Fibroblast of lung (primary cell): ENCODE results near the gene ITPRIPL2. TPM values are rescaled to one million over a fixed set of nuclear protein-coding genes. Genes with fewer than 3 reads are reported as not detected.

Experiments
- DNase-seq, 2 donors: peaks; one replicate each; pipeline versions ENCODE4 v3.0.0 to v3.0.0-alpha.2; 2010; ENCODE audit warnings: low read depth in 2 of 2
- H2AFZ ChIP-seq: 2 replicates; pipeline ENCODE4 v1.5.1; 2012; ENCODE audit warnings: low read length, control low read depth, inconsistent platforms
- H3K27ac ChIP-seq: 2 replicates; pipeline ENCODE4 v1.5.1; 2011; ENCODE audit warnings: low read length, control low read depth; ENCODE audit not compliant: insufficient read depth
- H3K27me3 ChIP-seq: 2 replicates; pipeline ENCODE4 v1.5.1; 2011; ENCODE audit warnings: mild to moderate bottlenecking, low read length; ENCODE audit not compliant: control insufficient read depth, insufficient read depth
- H3K36me3 ChIP-seq: 2 replicates; pipeline ENCODE4 v1.5.1; 2011; ENCODE audit warnings: low read length; ENCODE audit not compliant: control insufficient read depth, insufficient read depth
- H3K4me1 ChIP-seq: 2 replicates; pipeline ENCODE4 v1.5.1; 2011; ENCODE audit warnings: low read length; ENCODE audit not compliant: control insufficient read depth, insufficient read depth; ENCODE audit errors: extremely low read depth
- H3K4me2 ChIP-seq: 2 replicates; pipeline ENCODE4 v1.5.1; 2011; ENCODE audit warnings: low read length, control low read depth; ENCODE audit not compliant: insufficient read depth; ENCODE audit errors: extremely low read depth
- H3K4me3 ChIP-seq, 4 experiments: fragments of 200-600 bp in 1 of 4; sonication (generic) in 1 of 4; replicated peaks in 1 of 4; 2 replicates each; pipeline ENCODE4 v1.5.1; 2011 to 2016; ENCODE audit warnings: low read length in 4 of 4, low read depth in 3 of 4, mild to moderate bottlenecking in 3 of 4, control low read depth in 2 of 4, inconsistent platforms in 1 of 4, mixed read lengths in 1 of 4; ENCODE audit not compliant: insufficient read depth in 1 of 4; ENCODE audit errors: control extremely low read depth in 1 of 4
- H3K79me2 ChIP-seq: 2 replicates; pipeline ENCODE4 v1.5.1; 2012; ENCODE audit warnings: mild to moderate bottlenecking, low read length, inconsistent platforms; ENCODE audit not compliant: control insufficient read depth, insufficient read depth
- H3K9ac ChIP-seq: 2 replicates; pipeline ENCODE4 v1.5.1; 2011; ENCODE audit warnings: mild to moderate bottlenecking, low read length, control low read depth; ENCODE audit not compliant: insufficient read depth
- H3K9me3 ChIP-seq: 2 replicates; pipeline ENCODE4 v1.5.1; 2012; ENCODE audit warnings: low read depth, low read length; ENCODE audit not compliant: control insufficient read depth, insufficient read depth
- H4K20me1 ChIP-seq: 2 replicates; pipeline ENCODE4 v1.5.1; 2011; ENCODE audit warnings: low read length; ENCODE audit not compliant: control insufficient read depth, insufficient read depth; ENCODE audit errors: extremely low read depth
- EZH2 ChIP-seq: IDR thresholded peaks from 2 replicates; pipeline ENCODE4 v1.5.1; 2012; ENCODE audit warnings: low read length, control low read depth, mild to moderate bottlenecking; ENCODE audit errors: missing control alignments
- polyA plus RNA-seq, 2 donors: library from polyadenylated mRNA; depleted of rRNA in 1 of 2; stranded (reverse) in 1 of 2; unstranded in 1 of 2; fragments of >200 nt; gene quantifications; 2 replicates each; pipeline ENCODE4 v1.2.1, GENCODE V29; 2011 to 2012; ENCODE audit warnings: missing spikeins in 1 of 2
- total RNA-seq: library from RNA; depleted of rRNA; stranded (reverse); fragments of >200 nt; gene quantifications from 2 replicates; pipeline ENCODE4 v1.2.1, GENCODE V29; 2014
- TF ChIP-seq, protein P1 (sequence below), 2 donors: IDR thresholded peaks in 1 of 2; conservative IDR thresholded peaks in 1 of 2; 1 replicate in 1 of 2; 2 replicates in 1 of 2; pipeline ENCODE4 v1.5.1; 2011 to 2012; ENCODE audit warnings: low read length in 2 of 2, control low read depth in 1 of 2, inconsistent platforms in 1 of 2, low read depth in 1 of 2, mild to moderate bottlenecking in 1 of 2

The ITPRIPL2 gene
- total and polyA plus RNA-seq, 2 donors (not counting 1 experiment from before 2014, with no cell fraction given) = 23.1 to 42.1 TPM

DNA sequence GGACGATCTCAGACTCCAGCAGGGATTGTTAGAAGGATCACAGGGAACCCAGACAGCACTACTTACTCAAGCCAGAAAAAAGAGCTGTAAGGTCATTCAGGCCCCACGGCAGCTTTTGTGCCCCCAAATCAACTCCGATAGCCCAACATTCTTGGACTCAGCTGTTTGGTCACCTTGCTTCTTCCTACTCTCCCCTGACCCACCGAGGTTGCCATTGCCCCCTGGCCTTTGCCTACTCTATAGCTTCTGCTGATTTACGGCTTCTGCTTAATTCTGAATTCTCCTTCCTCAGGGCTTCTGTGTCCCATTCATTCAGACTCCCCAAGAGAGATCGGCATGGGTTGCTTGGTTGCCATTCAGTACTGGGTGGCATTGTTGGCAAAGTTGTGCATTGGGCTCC lies 8.6 kb upstream of the ITPRIPL2 start:
- H3K4me2 ChIP-seq = no peak overlapping the region

DNA sequence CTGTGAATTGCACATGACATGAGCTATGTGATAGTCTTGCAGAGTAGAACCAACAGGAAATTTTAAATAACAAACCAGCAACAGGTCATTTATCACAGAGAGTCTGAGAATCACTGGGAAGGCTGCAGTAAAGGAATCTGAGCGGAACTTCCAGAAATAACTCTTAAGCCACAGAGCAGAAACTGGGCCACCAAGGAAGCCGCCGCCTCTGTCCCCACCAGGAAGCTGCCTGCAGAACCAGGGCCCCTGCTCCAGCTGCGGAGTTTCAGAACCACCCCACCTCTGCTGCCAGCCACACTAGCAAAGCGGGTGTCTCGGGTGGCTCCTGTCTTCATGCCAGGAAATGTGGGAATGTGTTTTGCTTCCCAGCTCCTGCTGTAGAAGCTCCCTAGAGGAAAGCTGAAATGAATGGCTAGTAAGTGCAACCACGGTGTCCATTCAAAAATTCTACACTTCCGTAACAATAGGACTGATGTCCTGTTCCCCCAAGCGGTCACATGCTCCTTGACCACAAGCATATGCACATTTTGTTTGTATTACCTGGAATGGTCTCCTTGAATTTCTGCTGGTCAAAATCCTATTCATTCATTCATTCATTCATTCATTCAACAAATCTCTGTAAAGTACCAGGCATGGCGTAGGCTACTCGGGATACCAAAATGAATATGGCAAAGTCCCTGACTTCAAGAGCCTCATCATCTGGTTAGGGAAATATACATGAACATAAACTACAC lies 7.7 kb upstream of the ITPRIPL2 start:
- no peaks in the 10 kb centered on the region for H3K36me3 ChIP-seq
- no peak for TF ChIP-seq EZH2
- TF ChIP-seq, protein P1, sequence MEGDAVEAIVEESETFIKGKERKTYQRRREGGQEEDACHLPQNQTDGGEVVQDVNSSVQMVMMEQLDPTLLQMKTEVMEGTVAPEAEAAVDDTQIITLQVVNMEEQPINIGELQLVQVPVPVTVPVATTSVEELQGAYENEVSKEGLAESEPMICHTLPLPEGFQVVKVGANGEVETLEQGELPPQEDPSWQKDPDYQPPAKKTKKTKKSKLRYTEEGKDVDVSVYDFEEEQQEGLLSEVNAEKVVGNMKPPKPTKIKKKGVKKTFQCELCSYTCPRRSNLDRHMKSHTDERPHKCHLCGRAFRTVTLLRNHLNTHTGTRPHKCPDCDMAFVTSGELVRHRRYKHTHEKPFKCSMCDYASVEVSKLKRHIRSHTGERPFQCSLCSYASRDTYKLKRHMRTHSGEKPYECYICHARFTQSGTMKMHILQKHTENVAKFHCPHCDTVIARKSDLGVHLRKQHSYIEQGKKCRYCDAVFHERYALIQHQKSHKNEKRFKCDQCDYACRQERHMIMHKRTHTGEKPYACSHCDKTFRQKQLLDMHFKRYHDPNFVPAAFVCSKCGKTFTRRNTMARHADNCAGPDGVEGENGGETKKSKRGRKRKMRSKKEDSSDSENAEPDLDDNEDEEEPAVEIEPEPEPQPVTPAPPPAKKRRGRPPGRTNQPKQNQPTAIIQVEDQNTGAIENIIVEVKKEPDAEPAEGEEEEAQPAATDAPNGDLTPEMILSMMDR (conservative IDR thresholded peaks at IDR 0.05 in 1 of 2, IDR thresholded peaks at IDR 0.05 in 1 of 2; ENCODE audit: low read depth in 1 of 2, low read length in 2 of 2) = no peak
- peak; percentile 46 to 47 for DNase-seq
- H4K20me1 ChIP-seq = no peaks in the 10 kb centered on the region
- H3K9me3 ChIP-seq = no peaks in the 10 kb centered on the region
- H3K79me2 ChIP-seq = no peaks in the 10 kb centered on the region
- no peak overlapping the region for H3K4me2 ChIP-seq
- no peak overlapping the region for H3K4me3 ChIP-seq
- no peak overlapping the region for H3K9ac ChIP-seq
- no peak overlapping the region for H2AFZ ChIP-seq
- no peaks in the 10 kb centered on the region for H3K27me3 ChIP-seq
- peaks cover 3% of the 10 kb centered on the region for H3K4me1 ChIP-seq
- no peak overlapping the region for H3K27ac ChIP-seq

More for the DNA sequence above, 8.6 kb upstream of the ITPRIPL2 start:
- Histone ChIP-seq H3K4me1 (peaks cover 3% of the 10 kb centered on the region), H3K27ac (no peak overlapping the region), H3K79me2 (no peaks in the 10 kb centered on the region), H2AFZ (no peak overlapping the region), H3K4me3 (no peak overlapping the region), H4K20me1 (no peaks in the 10 kb centered on the region), H3K9ac (no peak overlapping the region), H3K9me3 (no peaks in the 10 kb centered on the region), H3K27me3 (no peaks in the 10 kb centered on the region), H3K36me3 (no peaks in the 10 kb centered on the region)
- TF ChIP-seq, protein P1 (conservative IDR thresholded peaks at IDR 0.05 in 1 of 2, IDR thresholded peaks at IDR 0.05 in 1 of 2; ENCODE audit: low read depth in 1 of 2, low read length in 2 of 2) = no peak
- TF ChIP-seq EZH2 = no peak
- no peak for DNase-seq

DNA sequence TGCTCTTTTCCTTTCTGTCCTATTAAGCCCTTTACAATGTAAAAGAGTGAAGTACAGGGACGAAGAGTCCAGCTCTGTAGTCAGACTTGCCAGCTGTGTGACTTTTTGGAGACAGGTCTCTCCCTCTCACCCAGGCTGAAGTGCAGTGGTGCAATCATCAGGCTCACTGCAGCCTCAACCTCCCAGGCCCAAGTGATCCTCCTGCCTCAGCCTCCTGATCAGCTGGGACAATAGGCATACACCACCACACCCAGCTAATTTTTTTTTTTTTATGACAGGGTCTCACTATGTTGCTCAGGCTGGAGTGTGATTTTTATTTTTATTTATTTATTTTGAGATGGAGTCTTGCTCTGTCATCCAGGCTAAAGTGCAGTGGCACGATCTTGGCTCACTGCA lies 7.1 kb upstream of the ITPRIPL2 start:
- Histone ChIP-seq H3K4me1 (peaks cover 3% of the 10 kb centered on the region), H3K36me3 (no peaks in the 10 kb centered on the region)
- TF ChIP-seq, protein P1 (conservative IDR thresholded peaks at IDR 0.05 in 1 of 2, IDR thresholded peaks at IDR 0.05 in 1 of 2; ENCODE audit: low read depth in 1 of 2, low read length in 2 of 2) = no peak
- no peak for TF ChIP-seq EZH2

More for the DNA sequence above, 7.1 kb upstream of the ITPRIPL2 start:
- Histone ChIP-seq H3K27ac (no peak overlapping the region), H3K9me3 (no peaks in the 10 kb centered on the region), H3K4me3 (no peak overlapping the region), H3K4me2 (no peak overlapping the region), H3K79me2 (no peaks in the 10 kb centered on the region), H3K27me3 (no peaks in the 10 kb centered on the region), H2AFZ (no peak overlapping the region), H4K20me1 (no peaks in the 10 kb centered on the region), H3K9ac (no peak overlapping the region)
- DNase-seq = no peak
